Neuronal stem cell (in vitro differentiated cells): ENCODE measurements around the gene KCNIP2. TPM values are rescaled to one million over a fixed set of nuclear protein-coding genes. Genes with fewer than 3 reads are reported as not detected.

ENCODE experiments used
- DNase-seq: peaks from one replicate; pipeline ENCODE4 v3.0.0-alpha.2; 2013; ENCODE audit warnings: low spot score
- H2AFZ ChIP-seq: one replicate; pipeline ENCODE4 v1.6.1; 2013; ENCODE audit warnings: mild to moderate bottlenecking, low read length, inconsistent platforms
- H2AK5ac ChIP-seq: 2 replicates; pipeline ENCODE4 v1.6.1; 2013; ENCODE audit warnings: low read depth, mild to moderate bottlenecking, inconsistent platforms, low read length, moderate library complexity, mixed read lengths
- H2BK120ac ChIP-seq: 2 replicates; pipeline ENCODE4 v1.6.1; 2013; ENCODE audit warnings: low read depth, mild to moderate bottlenecking, inconsistent platforms, low read length, moderate library complexity, mixed read lengths
- H2BK12ac ChIP-seq: one replicate; pipeline ENCODE4 v1.6.1; 2013; ENCODE audit warnings: low read length, inconsistent platforms
- H2BK15ac ChIP-seq: 2 replicates; pipeline ENCODE4 v1.6.1; 2013; ENCODE audit warnings: mild to moderate bottlenecking, low read length, inconsistent platforms, mixed read lengths
- H2BK5ac ChIP-seq: one replicate; pipeline ENCODE4 v1.6.1; 2013; ENCODE audit warnings: inconsistent platforms, mild to moderate bottlenecking, low read length, moderate library complexity
- H3K14ac ChIP-seq: one replicate; pipeline ENCODE4 v1.6.1; 2013; ENCODE audit warnings: low read length, inconsistent platforms
- H3K18ac ChIP-seq: 2 replicates; pipeline ENCODE4 v1.6.1; 2013; ENCODE audit warnings: low read length, inconsistent platforms
- H3K23ac ChIP-seq: 2 replicates; pipeline ENCODE4 v1.6.1; 2013; ENCODE audit warnings: low read depth, mild to moderate bottlenecking, mixed read lengths, low read length, inconsistent platforms; ENCODE audit not compliant: poor library complexity
- H3K27ac ChIP-seq: replicated peaks from 3 replicates; pipeline ENCODE4 v1.5.1; 2013; ENCODE audit warnings: low read length, inconsistent platforms
- H3K27me3 ChIP-seq, 3 experiments: 2 replicates each; pipeline ENCODE4 v1.6.1; 2013; ENCODE audit warnings: low read length in 3 of 3, mild to moderate bottlenecking in 2 of 3, inconsistent platforms in 1 of 3, low read depth in 1 of 3, mixed read lengths in 1 of 3, moderate library complexity in 1 of 3; ENCODE audit not compliant: control insufficient read depth in 3 of 3, insufficient read depth in 3 of 3
- H3K36me3 ChIP-seq, 2 donors: replicated peaks in 1 of 2; 2 replicates each; pipeline ENCODE4 v1.6.1; 2013; ENCODE audit warnings: low read length in 2 of 2; ENCODE audit not compliant: control insufficient read depth in 2 of 2, insufficient read depth in 2 of 2
- H3K4ac ChIP-seq: 2 replicates; pipeline ENCODE4 v1.6.1; 2013; ENCODE audit warnings: inconsistent platforms, mild to moderate bottlenecking, low read length, moderate library complexity
- H3K4me1 ChIP-seq, 2 donors: 1 replicate in 1 of 2; 2 replicates in 1 of 2; pipeline ENCODE4 v1.6.1; 2013; ENCODE audit warnings: low read length in 2 of 2, low read depth in 1 of 2; ENCODE audit not compliant: control insufficient read depth in 2 of 2, insufficient read depth in 1 of 2
- H3K4me2 ChIP-seq: one replicate; pipeline ENCODE4 v1.6.1; 2013; ENCODE audit warnings: mild to moderate bottlenecking, low read length, inconsistent platforms; ENCODE audit not compliant: insufficient read depth, poor library complexity, severe bottlenecking
- H3K4me3 ChIP-seq, 2 donors: 2 replicates each; pipeline ENCODE4 v1.5.1; 2013; ENCODE audit warnings: low read length in 2 of 2, mild to moderate bottlenecking in 2 of 2, inconsistent platforms in 1 of 2, moderate library complexity in 1 of 2
- H3K79me1 ChIP-seq: one replicate; pipeline ENCODE4 v1.6.1; 2013; ENCODE audit warnings: low read depth, mild to moderate bottlenecking, inconsistent platforms, low read length, moderate library complexity
- H3K9ac ChIP-seq: one replicate; pipeline ENCODE4 v1.6.1; 2013; ENCODE audit warnings: mild to moderate bottlenecking, low read depth, low read length, inconsistent platforms; ENCODE audit not compliant: poor library complexity
- H3K9me3 ChIP-seq, 2 donors: replicated peaks in 1 of 2; 2 replicates each; pipeline versions ENCODE3 to v1.6.1; 2013; ENCODE audit warnings: low read length in 2 of 2, mild to moderate bottlenecking in 2 of 2, inconsistent platforms in 1 of 2, low read depth in 1 of 2, mixed read lengths in 1 of 2, moderate library complexity in 1 of 2; ENCODE audit not compliant: control insufficient read depth in 2 of 2, insufficient read depth in 1 of 2
- H4K8ac ChIP-seq: one replicate; pipeline ENCODE4 v1.6.1; 2013; ENCODE audit warnings: low read depth, mild to moderate bottlenecking, inconsistent platforms, low read length, moderate library complexity
- H4K91ac ChIP-seq: one replicate; pipeline ENCODE4 v1.6.1; 2013; ENCODE audit warnings: low read length, low read depth, mild to moderate bottlenecking, inconsistent platforms; ENCODE audit not compliant: poor library complexity
- WGBS, 2 donors: extraction: QIAGEN DNeasy Blood & Tissue Kit; methylation state at CpG; one replicate each; pipeline ENCODE4 v1.1.7; 2013; ENCODE audit warnings: missing lambda C conversion rate in 2 of 2, mixed read lengths in 1 of 2; ENCODE audit not compliant: insufficient read length in 2 of 2, insufficient replicate concordance in 1 of 2; ENCODE audit errors: extremely low coverage in 2 of 2; 5-methylcytosine and 5-hydroxymethylcytosine counted together
- polyA plus RNA-seq, 2 experiments: library from polyadenylated mRNA; stranded (reverse); fragments of 200-250 nt; gene quantifications; one replicate each; pipeline ENCODE4 v1.2.3, GENCODE V29; 2013

The KCNIP2 gene
- 6.4 TPM for polyA plus RNA-seq (2013, experiment 1 of 2)
- 6.7 TPM for polyA plus RNA-seq (2013, experiment 2 of 2)

DNA sequence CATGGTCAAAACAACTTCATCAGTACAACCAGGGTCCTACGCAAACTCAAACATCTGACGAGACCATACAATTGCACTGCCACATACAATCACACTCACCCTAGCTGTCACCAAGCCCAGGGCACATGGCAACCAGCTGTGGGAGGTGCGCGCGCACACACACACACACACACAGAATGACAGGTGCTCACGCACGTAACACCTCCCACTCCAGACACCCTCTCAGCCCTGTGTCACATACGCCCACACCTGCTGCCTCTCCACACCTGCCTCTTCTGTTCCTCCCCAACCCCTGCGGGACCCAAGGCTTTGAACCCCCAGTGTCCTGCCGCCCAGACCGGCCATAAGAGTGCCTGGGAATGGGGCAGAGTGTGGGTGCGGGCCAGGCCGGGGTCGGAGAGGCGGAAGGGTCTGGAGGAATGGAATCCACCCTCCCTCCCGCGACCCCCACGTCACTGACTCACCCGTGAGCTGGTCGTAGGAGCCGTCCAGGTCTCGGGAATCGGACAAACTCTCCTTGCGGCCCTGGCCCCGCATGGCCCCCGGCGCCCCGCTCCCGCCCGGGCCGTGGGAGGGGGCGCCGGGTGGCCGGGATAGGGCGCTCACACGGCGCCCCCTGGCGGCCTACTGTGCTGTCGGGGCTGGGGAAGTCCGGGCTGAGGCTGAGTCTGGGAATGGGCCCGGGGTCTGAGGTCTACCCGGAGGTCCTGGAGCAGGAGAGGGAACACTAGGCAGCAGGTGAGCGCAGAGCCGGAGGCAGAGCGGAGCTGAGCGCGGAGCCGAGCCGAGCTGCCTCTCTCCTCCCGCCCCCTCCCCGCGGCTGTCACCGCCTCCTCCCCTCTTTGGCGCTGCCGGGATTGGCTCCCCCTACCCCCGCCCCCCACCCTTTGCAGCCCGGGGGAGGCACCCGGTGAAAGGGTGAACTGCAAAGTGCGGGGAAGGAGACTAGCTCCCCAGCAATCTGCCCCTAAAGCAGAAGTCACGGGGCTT is at the start of gene KCNIP2:
KCNIP2 (minus strand) TSS at position 769 of the 990 bp plus-strand sequence; CDS start at position 537, 232 bp downstream.
- Histone ChIP-seq H2BK12ac (peak within 1 kb of the TSS; percentile 52), H3K23ac (peak within 1 kb of the TSS; percentile 78), H3K9me3 (no peaks in the 10 kb centered on the region), H2BK15ac (no peak within 1 kb of the TSS), H3K18ac (peak within 1 kb of the TSS; percentile 54), H3K27me3 (peaks cover 0 to 19% (median 0%) of the 10 kb centered on the region in 3 experiments), H4K91ac (no peak within 1 kb of the TSS), H2BK120ac (no peak within 1 kb of the TSS), H3K27ac (no peak within 1 kb of the TSS), H2BK5ac (no peak within 1 kb of the TSS), H3K4me2 (peak within 1 kb of the TSS; percentile 60), H3K9ac (peak within 1 kb of the TSS; percentile 54), H2AK5ac (no peak within 1 kb of the TSS), H3K36me3 (no peaks in the 10 kb centered on the region), H2AFZ (no peak within 1 kb of the TSS), H3K4ac (no peak within 1 kb of the TSS), H4K8ac (no peak within 1 kb of the TSS), H3K4me3 (peak within 1 kb of the TSS in 1 of 2 donors; percentile 73), H3K79me1 (no peaks in the 10 kb centered on the region), H3K14ac (no peak within 1 kb of the TSS), H3K4me1 (peaks cover 16 to 17% of the 10 kb centered on the region in 2 donors)
- no peak for DNase-seq
- no CpG with 5 or more reads among the region's 60 CpGs for WGBS, 2 donors

DNA sequence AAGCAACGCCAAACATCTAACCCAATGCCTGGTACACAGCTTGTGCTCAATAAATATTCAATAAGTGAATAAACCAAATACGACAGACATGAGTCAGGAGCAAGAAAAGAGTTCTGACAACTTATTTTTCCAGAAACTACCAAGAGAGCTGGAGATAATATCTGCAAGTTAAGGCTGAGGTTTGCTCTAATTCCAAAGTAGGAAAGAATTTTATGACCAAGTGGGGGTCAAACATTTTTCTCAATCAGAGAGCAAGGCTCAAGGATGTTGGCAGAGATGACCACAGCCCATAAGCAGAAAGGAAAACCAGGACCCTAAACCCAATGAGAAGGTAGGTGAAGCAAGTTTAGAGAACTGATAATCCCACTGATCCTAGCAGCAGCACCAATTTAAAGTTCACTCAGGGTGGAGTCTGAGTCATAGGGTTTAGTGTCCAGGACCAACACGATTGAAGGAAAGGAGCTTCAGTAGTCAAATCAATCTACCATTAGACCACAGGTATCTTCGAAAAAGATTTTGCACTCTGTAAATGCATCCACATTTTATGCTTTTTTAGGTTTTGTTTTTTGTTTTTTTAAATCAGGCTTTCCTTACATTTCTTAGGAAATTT is 49.3 kb upstream of the KCNIP2 start:
- H2AFZ ChIP-seq = no peak overlapping the region
- H3K14ac ChIP-seq = no peak overlapping the region
- no peak overlapping the region for H2BK120ac ChIP-seq
- no peak overlapping the region for H4K8ac ChIP-seq
- no peaks in the 10 kb centered on the region for H3K79me1 ChIP-seq
- no peak overlapping the region for H2BK12ac ChIP-seq
- no peak for DNase-seq
- no peak overlapping the region for H3K9ac ChIP-seq
- no peak overlapping the region for H3K23ac ChIP-seq
- no peak overlapping the region for H3K18ac ChIP-seq
- H2AK5ac ChIP-seq = no peak overlapping the region
- no peak overlapping the region for H3K4ac ChIP-seq
- H3K4me2 ChIP-seq = no peak overlapping the region
- H3K36me3 ChIP-seq = no peaks in the 10 kb centered on the region
- H2BK5ac ChIP-seq = no peak overlapping the region
- H2BK15ac ChIP-seq = no peak overlapping the region
- H3K27me3 ChIP-seq = no peaks in the 10 kb centered on the region
- peaks cover 0 to 6% of the 10 kb centered on the region in 2 donors for H3K4me1 ChIP-seq
- no peak overlapping the region for H4K91ac ChIP-seq
- H3K4me3 ChIP-seq = no peak overlapping the region
- no peaks in the 10 kb centered on the region for H3K9me3 ChIP-seq
- no peak overlapping the region for H3K27ac ChIP-seq
- WGBS, 2 donors = no CpG with 5 or more reads among the region's 4 CpGs

DNA sequence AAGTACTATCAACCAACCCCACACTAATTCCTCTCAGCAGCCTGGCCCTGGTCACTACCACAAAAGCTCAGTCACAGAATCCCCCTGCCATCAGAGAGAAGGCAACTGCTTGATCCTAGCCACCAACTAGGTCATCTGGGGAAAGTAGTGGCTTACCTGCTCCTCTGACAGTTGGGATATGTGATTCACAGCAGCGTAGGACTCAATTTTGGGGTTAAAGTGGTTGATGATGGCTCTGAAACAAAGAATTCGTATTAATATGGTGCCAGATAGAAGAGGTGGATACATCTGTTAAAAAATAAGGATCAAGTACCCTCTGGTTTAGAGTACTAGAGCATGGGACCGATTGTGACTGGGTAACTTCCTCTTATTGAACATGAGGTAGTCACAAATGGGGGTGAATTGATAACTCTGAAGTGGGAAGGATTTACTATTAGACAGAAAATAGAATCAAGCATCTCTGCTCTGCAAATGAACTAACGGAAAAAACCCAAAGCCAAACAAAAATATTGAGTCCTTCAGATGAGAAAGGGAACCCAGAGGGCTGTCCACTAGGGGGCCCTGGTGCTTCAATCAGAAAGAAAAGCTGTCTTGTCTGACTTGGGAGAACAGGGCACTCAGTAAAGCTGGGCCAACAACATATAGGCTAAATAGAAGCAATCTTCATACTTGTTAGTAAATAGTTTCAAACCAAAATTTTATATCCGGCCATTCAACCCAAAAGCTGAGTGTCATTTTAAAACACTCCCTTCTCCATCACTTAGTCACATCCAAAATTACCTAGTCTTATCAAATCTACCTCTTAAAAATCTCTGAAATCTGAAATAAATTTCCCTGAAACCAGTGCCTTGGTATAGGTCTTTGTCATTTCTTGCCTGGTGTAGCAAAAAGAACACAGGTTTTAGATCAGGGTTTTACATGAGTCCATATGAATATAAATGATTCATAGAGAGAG is 45.9 kb upstream of the KCNIP2 start:
- H2BK5ac ChIP-seq = no peak overlapping the region
- WGBS, 2 donors = no CpG with 5 or more reads among the region's 5 CpGs
- H3K14ac ChIP-seq = no peak overlapping the region

More for the DNA sequence above, 45.9 kb upstream of the KCNIP2 start:
- H4K8ac ChIP-seq = no peak overlapping the region
- H2AFZ ChIP-seq = no peak overlapping the region
- H3K23ac ChIP-seq = no peak overlapping the region
- H3K18ac ChIP-seq = no peak overlapping the region
- no peaks in the 10 kb centered on the region for H3K36me3 ChIP-seq
- no peak overlapping the region for H2AK5ac ChIP-seq
- H2BK120ac ChIP-seq = no peak overlapping the region
- H3K4me1 ChIP-seq = peaks cover 0 to 3% of the 10 kb centered on the region in 2 donors
- DNase-seq = peak; percentile 67
- no peaks in the 10 kb centered on the region for H3K27me3 ChIP-seq
- no peak overlapping the region for H4K91ac ChIP-seq
- no peak overlapping the region for H2BK12ac ChIP-seq
- no peak overlapping the region for H3K4me2 ChIP-seq
- H3K9me3 ChIP-seq = no peaks in the 10 kb centered on the region
- H3K79me1 ChIP-seq = peaks cover 2% of the 10 kb centered on the region
- H3K4ac ChIP-seq = no peak overlapping the region
- H2BK15ac ChIP-seq = no peak overlapping the region
- H3K9ac ChIP-seq = no peak overlapping the region
- peak overlapping the region; percentile 41 for H3K27ac ChIP-seq
- no peak overlapping the region for H3K4me3 ChIP-seq
